ENCODE data around the gene ALOX12B. TPM values are rescaled to one million over a fixed set of nuclear protein-coding genes. Genes with fewer than 3 reads are reported as not detected.

The ALOX12B gene
- total and polyA plus RNA-seq, 2 of the 8 experiments (the other 6 are each of a cell fraction or from before 2014, with no cell fraction given): 0.86 TPM; not detected in 1

DNA sequence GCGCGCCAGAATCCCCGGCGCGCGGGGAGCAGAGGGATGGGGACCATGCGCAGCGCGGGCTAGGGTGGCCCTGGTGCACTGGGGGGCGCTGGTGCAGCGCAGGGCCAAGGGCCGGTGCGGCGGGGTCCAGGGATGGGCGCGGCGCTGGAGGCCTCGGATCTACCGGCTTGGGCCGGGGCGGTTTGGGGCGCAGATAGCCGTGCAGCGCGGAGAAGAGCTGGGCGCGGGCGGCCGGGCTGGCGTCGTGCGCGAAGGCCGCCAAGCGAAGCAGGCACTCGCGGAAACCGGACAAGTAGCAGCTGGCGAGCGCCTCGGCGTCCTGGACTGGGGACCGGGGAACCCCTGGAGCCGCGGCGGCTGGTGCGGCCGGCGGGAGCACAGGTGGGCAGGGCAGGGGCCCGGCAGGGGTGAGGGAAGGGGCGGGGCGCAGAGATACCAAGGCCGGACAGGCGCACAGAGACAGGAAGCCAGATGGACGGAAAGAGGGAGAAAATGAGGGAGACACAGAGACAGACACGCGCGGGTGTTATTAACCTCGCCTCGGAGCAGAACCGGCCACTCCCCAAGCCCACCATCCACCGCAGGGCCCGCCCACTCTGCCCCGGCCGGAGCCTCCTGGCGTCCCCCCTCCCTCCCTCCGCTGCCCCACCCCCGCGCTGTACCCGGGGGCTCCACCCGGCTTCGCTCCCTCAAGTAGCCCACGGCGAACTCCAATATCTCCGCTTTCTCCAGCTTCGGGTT is 34.3 kb upstream of the ALOX12B start (continued):
- peak; percentile 62; the same call in 1 of the 2 replicates for TF ChIP-seq YY1 (IDR thresholded peaks at IDR 0.05; ENCODE audit: low read depth, low read length)
- TF ChIP-seq CBX8 (IDR thresholded peaks at IDR 0.05; ENCODE audit: borderline replicate concordance, low read depth, low read length): no peak
- no peak for TF ChIP-seq CREB1 (IDR thresholded peaks at IDR 0.05)
- no peak for TF ChIP-seq ZNF274 (IDR thresholded peaks at IDR 0.05; ENCODE audit: borderline replicate concordance, extremely low read depth, low read length)
- TF ChIP-seq SP1 (IDR thresholded peaks at IDR 0.05; ENCODE audit: low read depth, low read length): no peak
- TF ChIP-seq SRF (IDR thresholded peaks at IDR 0.05; ENCODE audit: low read depth, low read length): no peak
- TF ChIP-seq SAP30 (IDR thresholded peaks at IDR 0.05; ENCODE audit: insufficient read depth, insufficient replicate concordance, low read length): no peak
- TF ChIP-seq BRCA1 (IDR thresholded peaks at IDR 0.05; ENCODE audit: low read depth, low read length): no peak
- peak; percentile 74 to 89 for TF ChIP-seq RAD21 (IDR thresholded peaks at IDR 0.05 in 1 of 2, conservative IDR thresholded peaks at IDR 0.05 in 1 of 2; ENCODE audit: low read depth in 2 of 2, low read length in 2 of 2)
- no peak for TF ChIP-seq CBX5 (IDR thresholded peaks at IDR 0.05; ENCODE audit: low read depth, low read length)
- no peak; the same call in 1 of the 2 replicates for TF ChIP-seq SUZ12 (IDR thresholded peaks at IDR 0.05; ENCODE audit: low read length)
- TF ChIP-seq, protein P1, sequence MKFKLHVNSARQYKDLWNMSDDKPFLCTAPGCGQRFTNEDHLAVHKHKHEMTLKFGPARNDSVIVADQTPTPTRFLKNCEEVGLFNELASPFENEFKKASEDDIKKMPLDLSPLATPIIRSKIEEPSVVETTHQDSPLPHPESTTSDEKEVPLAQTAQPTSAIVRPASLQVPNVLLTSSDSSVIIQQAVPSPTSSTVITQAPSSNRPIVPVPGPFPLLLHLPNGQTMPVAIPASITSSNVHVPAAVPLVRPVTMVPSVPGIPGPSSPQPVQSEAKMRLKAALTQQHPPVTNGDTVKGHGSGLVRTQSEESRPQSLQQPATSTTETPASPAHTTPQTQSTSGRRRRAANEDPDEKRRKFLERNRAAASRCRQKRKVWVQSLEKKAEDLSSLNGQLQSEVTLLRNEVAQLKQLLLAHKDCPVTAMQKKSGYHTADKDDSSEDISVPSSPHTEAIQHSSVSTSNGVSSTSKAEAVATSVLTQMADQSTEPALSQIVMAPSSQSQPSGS (IDR thresholded peaks at IDR 0.05; ENCODE audit: low read length): no peak
